Lung (tissue), 12 donors: Measurements from ENCODE around the gene CDH1. TPM values are rescaled to one million over a fixed set of nuclear protein-coding genes. Genes with fewer than 3 reads are reported as not detected.
A peak's percentile ranks its signal among the peaks of the same experiment; 100 is the strongest.

Source experiments
- ATAC-seq: fragments of 200-7000 bp; cut with Tn5 transposase; one replicate; pipeline ENCODE4 v1.9.1; 2020; ENCODE audit warnings: moderate number of reproducible peaks; ENCODE audit not compliant: insufficient read depth, low FRiP score
- DNase-seq, 3 donors: peaks; one replicate each; pipeline ENCODE4 v3.0.0-alpha.2; 2013 to 2017
- H3K27ac ChIP-seq, 2 donors: one replicate each; pipeline ENCODE4 v1.5.1; 2013; ENCODE audit warnings: mild to moderate bottlenecking in 2 of 2, moderate library complexity in 2 of 2, control low read depth in 1 of 2, inconsistent platforms in 1 of 2, low read depth in 1 of 2, low read length in 1 of 2
- H3K27me3 ChIP-seq, 3 donors: one replicate each; pipeline ENCODE4 v1.5.1; 2013; ENCODE audit warnings: low read length in 2 of 3; ENCODE audit not compliant: control insufficient read depth in 3 of 3, insufficient read depth in 3 of 3
- H3K36me3 ChIP-seq, 4 donors: one replicate each; pipeline ENCODE4 v1.5.1; 2013; ENCODE audit warnings: low read length in 4 of 4, mild to moderate bottlenecking in 1 of 4, moderate library complexity in 1 of 4; ENCODE audit not compliant: control insufficient read depth in 4 of 4, insufficient read depth in 4 of 4
- H3K4me1 ChIP-seq, 5 donors: one replicate each; pipeline ENCODE4 v1.5.1; 2013; ENCODE audit warnings: low read length in 5 of 5, mild to moderate bottlenecking in 2 of 5, moderate library complexity in 1 of 5; ENCODE audit not compliant: control insufficient read depth in 5 of 5, insufficient read depth in 5 of 5
- H3K4me3 ChIP-seq: one replicate; pipeline ENCODE4 v1.5.1; 2013; ENCODE audit warnings: mild to moderate bottlenecking, control low read depth, moderate library complexity
- H3K9ac ChIP-seq, 2 donors: one replicate each; pipeline ENCODE4 v1.5.1; 2013; ENCODE audit warnings: low read length in 2 of 2, control low read depth in 1 of 2; ENCODE audit not compliant: insufficient read depth in 1 of 2
- H3K9me3 ChIP-seq, 4 donors: one replicate each; pipeline ENCODE4 v1.5.1; 2013; ENCODE audit warnings: low read length in 3 of 4, mild to moderate bottlenecking in 1 of 4, moderate library complexity in 1 of 4; ENCODE audit not compliant: control insufficient read depth in 4 of 4, insufficient read depth in 3 of 4
- CTCF ChIP-seq: IDR thresholded peaks from 2 replicates; pipeline ENCODE4 v1.5.1; 2012; ENCODE audit warnings: mild to moderate bottlenecking; ENCODE audit errors: control extremely low read depth, extremely low read depth
- WGBS, 2 donors: extraction: QIAGEN DNeasy Blood & Tissue Kit; methylation state at CpG; one replicate each; pipeline ENCODE4 v1.1.7; 2013; 5-methylcytosine and 5-hydroxymethylcytosine counted together
- polyA plus RNA-seq, 2 donors: library from polyadenylated mRNA; stranded (reverse); fragments of 200-250 nt; gene quantifications; one replicate each; pipeline ENCODE4 v1.2.1, GENCODE V29; 2013
- total RNA-seq, 2 donors: library from RNA; depleted of rRNA in 1 of 2; stranded (reverse); fragments of >200 nt in 1 of 2; gene quantifications; one replicate each; pipeline ENCODE4 v1.2.1, GENCODE V29; 2014 to 2021
- donor health status: control.
- donor health status: control.
- donor health status: Bipolar disorder and iron deficiency.
- donor health status: healthy.
- donor health status: DM: yes; HTN: yes; CAD: no.

The CDH1 gene
- total and polyA plus RNA-seq, 4 donors = 33.2 to 227 (median 95.2) TPM

GRCh38 chr16:68743664-68744063 lies 6.6 kb downstream of the CDH1 start:
- ATAC-seq (no peak), DNase-seq (no peak)
- Histone ChIP-seq H3K9ac (peak overlapping the region in 1 of 2 donors; percentile 13), H3K27me3 (peaks cover 0 to 2% (median 0%) of the 10 kb centered on the region in 3 donors), H3K4me1 (peaks cover 0 to 22% (median 4%) of the 10 kb centered on the region in 5 donors), H3K36me3 (no peaks in the 10 kb centered on the region), H3K27ac (peak overlapping the region in 1 of 2 donors; percentile 68), H3K9me3 (no peaks in the 10 kb centered on the region), H3K4me3 (no peak overlapping the region)
- WGBS, 2 donors = 82 to 92% methylated on average over 4 of the region's 4 CpGs
- no peak for TF ChIP-seq CTCF

- H3K4me1 ChIP-seq = peaks cover 0 to 22% (median 4%) of the 10 kb centered on the region in 5 donors
- H3K36me3 ChIP-seq = no peaks in the 10 kb centered on the region
- H3K9me3 ChIP-seq = no peaks in the 10 kb centered on the region
- peaks cover 0 to 2% (median 0%) of the 10 kb centered on the region in 3 donors for H3K27me3 ChIP-seq
- peak overlapping the region in 1 of 2 donors; percentile 68 for H3K9ac ChIP-seq
- TF ChIP-seq CTCF = no peak
- WGBS, 2 donors = 60 to 85% methylated on average over 11 of the region's 11 CpGs
- H3K27ac ChIP-seq = peak overlapping the region in 1 of 2 donors; percentile 81
- DNase-seq (peak; percentile 75 to 90 (median 80)), ATAC-seq (peak; percentile 77)
- no peak overlapping the region for H3K4me3 ChIP-seq
Measured at GRCh38 chr16:68744744-68745280, 7.7 kb downstream of the CDH1 start.

- H3K9me3 ChIP-seq = no peaks in the 10 kb centered on the region
- H3K36me3 ChIP-seq = no peaks in the 10 kb centered on the region
- H3K27ac ChIP-seq = peak overlapping the region in 1 of 2 donors; percentile 42
- H3K4me3 ChIP-seq = no peak overlapping the region
- no peak for TF ChIP-seq CTCF
- H3K4me1 ChIP-seq = peaks cover 0 to 15% (median 0%) of the 10 kb centered on the region in 5 donors
- no peaks in the 10 kb centered on the region for H3K27me3 ChIP-seq
- H3K9ac ChIP-seq = no peak overlapping the region
- ATAC-seq (no peak), DNase-seq (no peak)
Measured at GRCh38 chr16:68746951-68747350, 9.9 kb downstream of the CDH1 start.

GRCh38 chr16:68749432-68749831 lies 12.3 kb downstream of the CDH1 start:
- H3K4me1 ChIP-seq = peaks cover 0 to 1% (median 0%) of the 10 kb centered on the region in 5 donors
- H3K9me3 ChIP-seq = no peaks in the 10 kb centered on the region
- no peaks in the 10 kb centered on the region for H3K27me3 ChIP-seq
- no peak overlapping the region for H3K4me3 ChIP-seq
- no peak overlapping the region for H3K27ac ChIP-seq
- ATAC-seq = no peak
- no peak for DNase-seq
- TF ChIP-seq CTCF = no peak
- 70 to 75% methylated on average over 3 of the region's 3 CpGs for WGBS, 2 donors
- no peak overlapping the region for H3K9ac ChIP-seq
- peaks cover 0 to 1% (median 0%) of the 10 kb centered on the region in 4 donors for H3K36me3 ChIP-seq
